ENCODE measurements around the gene ITPR1.

Gene ITPR1

DNA sequence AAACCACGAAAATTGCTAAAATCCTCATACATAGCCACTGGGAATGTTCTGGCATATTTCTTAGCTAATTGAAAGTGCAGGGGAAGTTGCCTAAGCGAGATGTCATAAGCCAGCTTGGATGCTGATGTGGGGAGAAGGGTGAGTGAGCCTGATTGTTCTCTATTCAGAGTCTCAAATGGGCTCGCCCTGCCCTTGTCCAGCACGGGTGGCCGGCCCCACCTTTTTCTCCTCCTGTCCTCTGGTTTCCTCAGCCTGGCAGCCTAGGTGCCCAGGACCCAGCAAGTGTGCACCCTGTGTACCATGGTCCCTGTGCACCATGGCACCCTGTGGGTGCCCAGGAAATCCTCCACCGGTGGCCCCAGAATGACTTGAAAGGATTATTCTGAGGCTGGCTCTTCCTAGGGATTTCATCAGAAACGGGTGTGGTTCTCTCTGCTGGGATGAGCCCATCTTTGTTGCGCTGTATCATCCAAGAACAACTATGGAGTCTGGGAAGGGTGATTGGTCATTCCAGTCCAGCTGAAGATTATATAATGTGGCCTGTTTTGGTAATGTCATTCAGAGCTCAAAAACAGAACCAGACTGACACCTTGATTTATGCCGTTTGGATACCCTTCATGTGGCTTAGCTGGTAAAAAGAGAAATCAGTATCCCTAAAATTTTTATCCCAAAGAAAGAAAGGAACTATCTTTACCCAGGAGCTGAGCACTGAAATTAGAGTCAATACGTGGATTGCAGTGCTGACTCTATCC, 335.3 kb downstream of the ITPR1 start:
- 88 to 95% methylated on average over 10 of the region's 10 CpGs for WGBS, 2 experiments
- no peaks in the 10 kb centered on the region for H3K9me3 ChIP-seq (ENCODE audit: control insufficient read depth, low read length)
- H3K36me3 ChIP-seq (ENCODE audit: control insufficient read depth, insufficient read depth, low read length): no peaks in the 10 kb centered on the region
- no peak overlapping the region for H3K27ac ChIP-seq (ENCODE audit: insufficient read depth, low read depth, low read length, poor library complexity, severe bottlenecking)
- H3K4me3 ChIP-seq (ENCODE audit: insufficient read depth, low read depth, low read length): no peak overlapping the region
- no peaks in the 10 kb centered on the region for H3K27me3 ChIP-seq (ENCODE audit: control insufficient read depth, insufficient read depth, low read length, poor library complexity, severe bottlenecking)
- H3K4me1 ChIP-seq (ENCODE audit: control insufficient read depth, insufficient read depth, low read length): peaks cover 5% of the 10 kb centered on the region

DNA sequence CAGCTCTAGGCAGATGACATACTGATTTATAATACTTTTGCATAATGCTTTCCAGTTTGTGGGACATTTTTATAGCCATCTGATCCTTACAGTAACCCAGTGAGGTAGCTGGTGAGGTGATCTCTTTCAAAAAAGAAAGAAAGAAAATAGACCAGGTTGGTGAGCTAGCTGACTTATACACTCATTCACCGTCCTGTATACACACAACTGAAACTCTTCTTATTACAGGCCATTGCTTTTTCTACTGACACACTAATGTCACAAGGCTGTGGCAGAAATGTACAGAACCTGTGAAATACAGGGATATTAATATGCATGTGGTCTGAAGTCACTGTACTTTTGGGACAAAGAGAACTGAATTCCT, 335.9 kb downstream of the ITPR1 start:
- 83 to 100% methylated on average over 1 of the region's 1 CpG for WGBS, 2 experiments
- Histone ChIP-seq H3K27me3 (ENCODE audit: control insufficient read depth, insufficient read depth, low read length, poor library complexity, severe bottlenecking) (no peaks in the 10 kb centered on the region), H3K9me3 (ENCODE audit: control insufficient read depth, low read length) (no peaks in the 10 kb centered on the region), H3K27ac (ENCODE audit: insufficient read depth, low read depth, low read length, poor library complexity, severe bottlenecking) (no peak overlapping the region), H3K4me3 (ENCODE audit: insufficient read depth, low read depth, low read length) (no peak overlapping the region), H3K36me3 (ENCODE audit: control insufficient read depth, insufficient read depth, low read length) (no peaks in the 10 kb centered on the region), H3K4me1 (ENCODE audit: control insufficient read depth, insufficient read depth, low read length) (peaks cover 5% of the 10 kb centered on the region)

DNA sequence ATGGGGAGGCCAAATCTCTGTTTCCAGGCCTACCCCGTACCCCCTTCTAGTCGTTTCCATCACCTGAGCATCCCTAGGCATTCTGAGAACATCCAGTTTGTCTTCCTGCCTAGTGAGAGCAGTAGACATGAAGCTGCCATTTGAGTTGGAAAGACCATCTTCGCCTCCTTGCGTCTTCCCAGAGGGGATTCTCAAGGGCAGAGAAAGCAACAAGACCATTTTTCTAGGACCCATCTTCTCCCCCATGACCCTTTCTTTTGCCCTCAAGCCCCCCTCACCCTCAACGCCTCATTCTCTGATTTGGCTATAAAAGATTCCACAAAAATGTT, 337.4 kb downstream of the ITPR1 start:
- Histone ChIP-seq H3K4me3 (ENCODE audit: insufficient read depth, low read depth, low read length) (no peak overlapping the region), H3K4me1 (ENCODE audit: control insufficient read depth, insufficient read depth, low read length) (no peaks in the 10 kb centered on the region), H3K9me3 (ENCODE audit: control insufficient read depth, low read length) (no peaks in the 10 kb centered on the region), H3K36me3 (ENCODE audit: control insufficient read depth, insufficient read depth, low read length) (no peaks in the 10 kb centered on the region), H3K27ac (ENCODE audit: insufficient read depth, low read depth, low read length, poor library complexity, severe bottlenecking) (no peak overlapping the region), H3K27me3 (ENCODE audit: control insufficient read depth, insufficient read depth, low read length, poor library complexity, severe bottlenecking) (no peaks in the 10 kb centered on the region)
- 93 to 96% methylated on average over 5 of the region's 5 CpGs for WGBS, 2 experiments

GRCh38 chr3:4831580-4831950, 338.4 kb downstream of the ITPR1 start:
- no peak overlapping the region for H3K4me3 ChIP-seq (ENCODE audit: insufficient read depth, low read depth, low read length)
- H3K36me3 ChIP-seq (ENCODE audit: control insufficient read depth, insufficient read depth, low read length): no peaks in the 10 kb centered on the region
- no peaks in the 10 kb centered on the region for H3K9me3 ChIP-seq (ENCODE audit: control insufficient read depth, low read length)
- WGBS, 2 experiments: 86% methylated on average over 4 of the region's 4 CpGs
- H3K27ac ChIP-seq (ENCODE audit: insufficient read depth, low read depth, low read length, poor library complexity, severe bottlenecking): no peak overlapping the region
- no peaks in the 10 kb centered on the region for H3K4me1 ChIP-seq (ENCODE audit: control insufficient read depth, insufficient read depth, low read length)
- no peaks in the 10 kb centered on the region for H3K27me3 ChIP-seq (ENCODE audit: control insufficient read depth, insufficient read depth, low read length, poor library complexity, severe bottlenecking)

DNA sequence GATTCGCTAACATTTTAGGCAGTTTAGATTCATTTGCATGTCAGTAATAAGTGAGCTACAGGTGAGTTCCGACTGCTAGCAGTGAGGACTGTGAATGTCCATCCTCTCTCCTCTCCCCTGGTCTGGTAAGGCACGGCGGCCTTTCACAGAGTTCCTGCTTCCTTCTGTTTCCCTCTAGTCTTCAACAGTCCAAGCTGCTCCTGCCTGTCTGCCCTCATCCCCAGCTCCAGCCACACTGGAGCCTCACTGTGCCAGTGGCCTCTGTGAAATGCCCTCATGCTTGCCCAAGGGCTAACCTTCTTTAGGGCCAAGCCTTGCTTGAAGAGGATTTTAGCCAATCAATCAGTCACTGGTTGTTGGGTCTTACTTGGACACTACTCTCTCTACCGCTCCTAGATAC, 340.3 kb downstream of the ITPR1 start:
- no peak overlapping the region for H3K4me3 ChIP-seq (ENCODE audit: insufficient read depth, low read depth, low read length)
- H3K4me1 ChIP-seq (ENCODE audit: control insufficient read depth, insufficient read depth, low read length): no peaks in the 10 kb centered on the region
- WGBS, 2 experiments: 91 to 96% methylated on average over 5 of the region's 5 CpGs
- no peak overlapping the region for H3K27ac ChIP-seq (ENCODE audit: insufficient read depth, low read depth, low read length, poor library complexity, severe bottlenecking)
- H3K9me3 ChIP-seq (ENCODE audit: control insufficient read depth, low read length): no peaks in the 10 kb centered on the region
- no peaks in the 10 kb centered on the region for H3K27me3 ChIP-seq (ENCODE audit: control insufficient read depth, insufficient read depth, low read length, poor library complexity, severe bottlenecking)
- H3K36me3 ChIP-seq (ENCODE audit: control insufficient read depth, insufficient read depth, low read length): no peaks in the 10 kb centered on the region

DNA sequence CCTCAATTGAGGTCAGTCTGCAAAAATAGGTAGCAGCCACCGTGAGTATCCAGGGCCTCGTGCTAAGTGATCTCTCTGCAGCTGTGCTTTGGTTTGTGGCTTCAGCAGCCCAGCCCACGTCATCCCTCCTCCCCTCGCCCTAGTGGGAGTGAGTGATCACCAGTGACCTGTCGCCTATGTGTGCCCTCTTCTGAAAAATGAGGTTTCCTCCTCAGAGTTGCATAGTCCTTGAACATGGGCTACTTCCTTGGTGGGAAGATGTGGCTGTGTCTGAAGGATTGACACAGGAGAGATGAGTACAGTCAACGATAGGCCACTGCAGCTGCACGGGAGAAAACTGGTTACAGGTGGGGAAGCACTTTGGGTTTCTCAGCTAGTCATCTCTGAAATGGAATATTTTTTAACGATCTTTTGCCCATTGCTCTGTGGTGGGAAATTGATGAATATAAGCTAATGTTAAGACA, 341.3 kb downstream of the ITPR1 start:
- no peaks in the 10 kb centered on the region for H3K9me3 ChIP-seq (ENCODE audit: control insufficient read depth, low read length)
- no peak overlapping the region for H3K27ac ChIP-seq (ENCODE audit: insufficient read depth, low read depth, low read length, poor library complexity, severe bottlenecking)
- no peak overlapping the region for H3K4me3 ChIP-seq (ENCODE audit: insufficient read depth, low read depth, low read length)
- H3K4me1 ChIP-seq (ENCODE audit: control insufficient read depth, insufficient read depth, low read length): no peaks in the 10 kb centered on the region
- no peaks in the 10 kb centered on the region for H3K36me3 ChIP-seq (ENCODE audit: control insufficient read depth, insufficient read depth, low read length)
- 93 to 94% methylated on average over 8 of the region's 8 CpGs for WGBS, 2 experiments
- H3K27me3 ChIP-seq (ENCODE audit: control insufficient read depth, insufficient read depth, low read length, poor library complexity, severe bottlenecking): no peaks in the 10 kb centered on the region

- Histone ChIP-seq H3K27ac (ENCODE audit: insufficient read depth, low read depth, low read length, poor library complexity, severe bottlenecking) (no peak overlapping the region), H3K27me3 (ENCODE audit: control insufficient read depth, insufficient read depth, low read length, poor library complexity, severe bottlenecking) (no peaks in the 10 kb centered on the region), H3K4me1 (ENCODE audit: control insufficient read depth, insufficient read depth, low read length) (no peaks in the 10 kb centered on the region), H3K9me3 (ENCODE audit: control insufficient read depth, low read length) (no peaks in the 10 kb centered on the region), H3K36me3 (ENCODE audit: control insufficient read depth, insufficient read depth, low read length) (no peaks in the 10 kb centered on the region), H3K4me3 (ENCODE audit: insufficient read depth, low read depth, low read length) (no peak overlapping the region)
- 88 to 90% methylated on average over 3 of the region's 3 CpGs for WGBS, 2 experiments
These were observed 342.5 kb downstream of the ITPR1 start for GRCh38 chr3:4835616-4836043.

DNA sequence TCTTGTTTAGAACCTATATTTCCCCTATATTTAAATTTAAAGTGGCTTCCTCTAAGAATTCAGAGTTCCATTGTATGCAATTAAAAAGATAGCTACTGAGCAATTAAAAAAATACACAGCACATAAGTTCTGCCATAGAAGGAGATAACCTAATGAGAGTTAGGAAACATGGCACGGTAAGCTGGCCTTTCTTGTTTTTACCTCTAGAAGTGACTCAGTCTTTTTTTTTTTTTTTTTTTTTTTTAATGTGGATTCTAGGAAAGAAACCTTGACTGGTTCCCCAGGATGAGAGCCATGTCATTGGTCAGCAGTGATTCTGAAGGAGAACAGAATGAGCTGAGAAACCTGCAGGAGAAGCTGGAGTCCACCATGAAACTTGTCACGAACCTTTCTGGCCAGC, 343.4 kb downstream of the ITPR1 start:
- no peak overlapping the region for H3K27ac ChIP-seq (ENCODE audit: insufficient read depth, low read depth, low read length, poor library complexity, severe bottlenecking)
- 93 to 100% methylated on average over 2 of the region's 2 CpGs for WGBS, 2 experiments

GRCh38 chr3:4837374-4837930, 344.3 kb downstream of the ITPR1 start:
- H3K27ac ChIP-seq (ENCODE audit: insufficient read depth, low read depth, low read length, poor library complexity, severe bottlenecking): no peak overlapping the region
- WGBS, 2 experiments: 88 to 93% methylated on average over 5 of the region's 5 CpGs
- H3K36me3 ChIP-seq (ENCODE audit: control insufficient read depth, insufficient read depth, low read length): no peaks in the 10 kb centered on the region
- no peaks in the 10 kb centered on the region for H3K27me3 ChIP-seq (ENCODE audit: control insufficient read depth, insufficient read depth, low read length, poor library complexity, severe bottlenecking)
- no peaks in the 10 kb centered on the region for H3K4me1 ChIP-seq (ENCODE audit: control insufficient read depth, insufficient read depth, low read length)
- no peak overlapping the region for H3K4me3 ChIP-seq (ENCODE audit: insufficient read depth, low read depth, low read length)
- no peaks in the 10 kb centered on the region for H3K9me3 ChIP-seq (ENCODE audit: control insufficient read depth, low read length)

More for the DNA sequence above, 343.4 kb downstream of the ITPR1 start:
- Histone ChIP-seq H3K27me3 (ENCODE audit: control insufficient read depth, insufficient read depth, low read length, poor library complexity, severe bottlenecking) (no peaks in the 10 kb centered on the region), H3K36me3 (ENCODE audit: control insufficient read depth, insufficient read depth, low read length) (no peaks in the 10 kb centered on the region), H3K9me3 (ENCODE audit: control insufficient read depth, low read length) (no peaks in the 10 kb centered on the region), H3K4me3 (ENCODE audit: insufficient read depth, low read depth, low read length) (no peak overlapping the region), H3K4me1 (ENCODE audit: control insufficient read depth, insufficient read depth, low read length) (no peaks in the 10 kb centered on the region)

DNA sequence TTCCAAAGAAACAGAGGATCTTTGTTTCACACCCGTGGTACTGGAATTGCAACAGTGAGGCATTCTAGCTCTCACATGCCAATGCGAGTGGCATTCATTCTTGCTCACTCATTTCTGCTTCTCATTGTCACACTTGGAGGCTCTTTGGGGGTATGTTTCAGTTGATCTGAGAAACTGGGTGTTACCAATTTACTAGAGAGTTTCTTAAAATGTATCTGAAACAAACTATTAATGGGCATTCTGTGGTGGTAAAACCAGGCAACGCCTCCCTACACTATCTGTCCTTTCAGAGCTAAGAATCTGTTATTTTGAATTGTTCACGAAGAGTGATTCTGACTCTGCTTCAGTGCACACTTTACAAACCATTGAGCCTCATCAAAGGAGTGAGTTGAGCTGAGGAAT, 345.5 kb downstream of the ITPR1 start:
- 93 to 94% methylated on average over 4 of the region's 4 CpGs for WGBS, 2 experiments
- no peaks in the 10 kb centered on the region for H3K36me3 ChIP-seq (ENCODE audit: control insufficient read depth, insufficient read depth, low read length)
- H3K4me1 ChIP-seq (ENCODE audit: control insufficient read depth, insufficient read depth, low read length): no peaks in the 10 kb centered on the region

More for the DNA sequence above, 345.5 kb downstream of the ITPR1 start:
- H3K27me3 ChIP-seq (ENCODE audit: control insufficient read depth, insufficient read depth, low read length, poor library complexity, severe bottlenecking): no peaks in the 10 kb centered on the region
- no peak overlapping the region for H3K4me3 ChIP-seq (ENCODE audit: insufficient read depth, low read depth, low read length)
- H3K9me3 ChIP-seq (ENCODE audit: control insufficient read depth, low read length): no peaks in the 10 kb centered on the region
- H3K27ac ChIP-seq (ENCODE audit: insufficient read depth, low read depth, low read length, poor library complexity, severe bottlenecking): no peak overlapping the region

All from ectodermal cell (in vitro differentiated cells).